ENCODE results near the gene LRRFIP2.

GRCh38 chr3:37143821-37144220 is 30.6 kb downstream of the LRRFIP2 start:
- TF ChIP-seq ZNF16 (tag by site-specific recombination; IDR thresholded peaks at IDR 0.05; ENCODE audit: low read depth) (no peak), ZFP3 (tag by site-specific recombination; IDR thresholded peaks at IDR 0.05; ENCODE audit: low read depth) (no peak), ZNF292 (tag by site-specific recombination; IDR thresholded peaks at IDR 0.05; ENCODE audit: borderline replicate concordance, low read depth) (no peak), ZNF521 (tag by site-specific recombination; IDR thresholded peaks at IDR 0.05) (no peak)

Data from HEK293 (cell line).